HG03159 (cell line): ENCODE results near the gene PTGER2.

Source experiments
- ATAC-seq: cut with Tn5 transposase; IDR thresholded peaks from one replicate; pipeline ENCODE4 v1.9.1; 2021; ENCODE audit warnings: mild to moderate bottlenecking, moderate library complexity; ENCODE audit not compliant: unreplicated experiment

The PTGER2 gene, protein sequence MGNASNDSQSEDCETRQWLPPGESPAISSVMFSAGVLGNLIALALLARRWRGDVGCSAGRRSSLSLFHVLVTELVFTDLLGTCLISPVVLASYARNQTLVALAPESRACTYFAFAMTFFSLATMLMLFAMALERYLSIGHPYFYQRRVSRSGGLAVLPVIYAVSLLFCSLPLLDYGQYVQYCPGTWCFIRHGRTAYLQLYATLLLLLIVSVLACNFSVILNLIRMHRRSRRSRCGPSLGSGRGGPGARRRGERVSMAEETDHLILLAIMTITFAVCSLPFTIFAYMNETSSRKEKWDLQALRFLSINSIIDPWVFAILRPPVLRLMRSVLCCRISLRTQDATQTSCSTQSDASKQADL

GRCh38 chr14:52313903-52314594 is at the start of gene PTGER2:
Gene PTGER2 (plus strand): TSS chr14:52314312. CDS start chr14:52314549, 237 bp downstream.
- peak; percentile 42 for ATAC-seq

DNA sequence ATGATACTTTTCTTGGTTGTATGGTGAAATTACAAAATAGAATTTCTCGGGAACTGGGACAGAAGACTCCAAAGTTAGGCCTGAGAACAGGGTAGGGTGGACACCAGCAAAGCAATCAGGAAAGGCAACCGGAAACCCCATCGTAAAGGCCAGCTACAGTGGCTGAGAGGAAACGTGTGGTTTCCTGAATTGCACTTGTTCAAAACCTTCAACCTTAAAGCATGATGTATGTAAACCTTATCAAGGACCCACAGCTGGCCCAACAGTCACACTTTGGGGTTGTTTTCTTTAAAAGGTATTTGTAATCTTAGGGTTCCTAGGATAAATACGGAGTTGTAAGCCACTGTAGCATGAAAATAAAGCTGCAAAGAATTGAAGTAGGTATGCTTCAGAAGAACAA is 48.9 kb upstream of the PTGER2 start:
- ATAC-seq: no peak

GRCh38 chr14:52266179-52266578 is 47.9 kb upstream of the PTGER2 start:
- no peak for ATAC-seq

DNA sequence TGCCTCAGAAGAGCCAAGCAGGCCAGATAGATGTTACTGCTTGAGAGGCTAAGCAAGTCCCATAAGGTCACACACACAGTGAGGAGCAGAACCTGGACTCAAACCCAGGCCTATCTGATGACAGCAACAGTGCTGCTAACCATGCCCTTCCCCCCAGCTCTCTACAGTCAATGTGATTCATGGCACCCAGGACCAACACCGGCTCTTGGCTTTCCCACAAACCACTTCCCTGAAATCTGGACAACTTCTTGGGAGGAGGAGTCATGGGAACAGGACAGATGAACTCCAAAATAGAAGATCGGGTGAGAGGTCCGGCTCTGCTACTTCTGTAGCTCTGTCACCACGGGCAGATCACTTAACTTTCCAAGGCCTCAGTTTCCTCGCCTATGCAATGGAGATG is 47.3 kb upstream of the PTGER2 start:
- no peak for ATAC-seq

GRCh38 chr14:52267501-52268278 is 46.4 kb upstream of the PTGER2 start, which contains the start of gene PTGDR:
Gene PTGDR (plus strand): TSS chr14:52267698. CDS start chr14:52267815, 117 bp downstream.
- ATAC-seq: no peak

GRCh38 chr14:52268279-52269061 is 45.6 kb upstream of the PTGER2 start:
- no peak for ATAC-seq

DNA sequence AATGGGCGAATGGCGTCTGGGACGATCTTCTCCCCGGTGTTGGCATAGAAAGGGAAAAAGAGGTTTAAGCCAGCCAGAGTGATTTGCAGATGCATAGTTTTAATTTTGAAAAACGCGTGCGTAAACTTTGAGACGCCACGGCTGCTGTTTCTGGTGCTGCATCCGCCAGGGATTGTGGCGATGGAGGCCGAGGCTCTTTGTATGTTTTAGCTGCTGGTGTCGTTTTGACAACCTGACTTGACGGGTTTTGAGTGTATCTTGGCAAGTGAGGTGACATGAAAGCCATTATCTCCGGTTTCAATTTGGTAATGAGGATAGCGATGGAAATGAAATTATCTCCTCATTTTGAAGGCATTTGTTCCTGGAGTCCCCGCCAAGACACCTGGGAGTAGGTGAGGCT is 45.0 kb upstream of the PTGER2 start:
- no peak for ATAC-seq

- no peak for ATAC-seq
Measured at GRCh38 chr14:52269982-52270381, 44.1 kb upstream of the PTGER2 start.

- ATAC-seq: no peak
Measured at GRCh38 chr14:52271538-52271937, 42.6 kb upstream of the PTGER2 start.

DNA sequence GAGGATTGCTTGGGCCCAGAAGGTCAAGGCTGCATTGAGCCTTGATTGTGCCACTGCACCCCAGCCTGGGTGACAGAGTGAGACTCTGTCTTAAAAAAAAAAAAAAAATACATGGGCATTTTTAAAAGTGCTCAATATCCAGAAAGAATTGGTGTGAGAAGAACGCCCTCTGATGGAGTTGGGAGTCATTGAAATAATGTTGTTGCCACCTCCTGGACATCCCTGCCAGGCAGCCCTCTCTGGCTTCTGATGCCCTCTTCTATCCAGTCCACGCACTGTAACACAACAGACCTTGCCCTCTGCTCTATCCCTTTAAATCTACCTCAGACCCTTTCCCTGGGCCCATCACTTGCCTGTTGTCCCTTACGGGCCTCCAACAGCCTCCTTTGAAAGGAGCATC is 41.7 kb upstream of the PTGER2 start:
- ATAC-seq: no peak

DNA sequence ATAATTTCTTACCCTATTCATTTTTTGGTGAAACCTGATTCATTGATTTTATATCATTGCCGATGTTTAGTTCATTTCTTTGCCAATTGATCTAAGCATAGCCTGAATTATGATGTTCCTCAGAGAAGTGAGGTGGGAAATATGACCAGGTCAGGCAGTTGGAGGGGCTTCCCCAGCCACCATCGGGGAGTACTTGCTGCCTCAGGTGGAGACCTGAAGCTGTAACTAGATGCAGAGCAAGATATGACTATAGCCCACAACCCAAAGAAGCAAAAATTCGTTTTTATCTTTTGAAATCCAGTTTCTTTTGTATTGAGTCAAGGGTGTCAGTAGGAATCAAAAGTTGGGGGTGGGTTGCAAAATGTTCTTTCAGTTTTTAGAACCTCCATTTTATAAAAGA is 38.7 kb upstream of the PTGER2 start:
- ATAC-seq: no peak

GRCh38 chr14:52277552-52277951 is 36.6 kb upstream of the PTGER2 start:
- no peak for ATAC-seq

DNA sequence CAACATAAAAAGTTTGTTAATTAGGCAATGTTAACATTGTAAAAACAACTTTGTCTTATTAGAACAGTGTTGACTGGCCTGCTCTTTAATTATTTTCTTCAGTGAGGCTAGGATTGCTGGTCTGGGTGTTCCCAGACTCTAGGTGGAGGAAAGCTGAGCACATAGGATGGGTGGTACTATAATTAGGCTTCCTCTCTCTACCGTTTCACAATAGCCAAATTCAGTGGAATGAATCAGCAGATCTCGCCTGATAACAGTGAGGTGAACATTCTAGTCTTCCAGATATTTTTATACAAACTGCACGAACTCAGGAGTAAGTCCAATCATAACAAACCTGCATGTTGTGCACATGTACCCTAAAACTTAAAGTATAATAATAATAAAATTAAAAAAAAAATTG is 34.7 kb upstream of the PTGER2 start:
- ATAC-seq: no peak

GRCh38 chr14:52283099-52283498 is 31.0 kb upstream of the PTGER2 start:
- no peak for ATAC-seq

DNA sequence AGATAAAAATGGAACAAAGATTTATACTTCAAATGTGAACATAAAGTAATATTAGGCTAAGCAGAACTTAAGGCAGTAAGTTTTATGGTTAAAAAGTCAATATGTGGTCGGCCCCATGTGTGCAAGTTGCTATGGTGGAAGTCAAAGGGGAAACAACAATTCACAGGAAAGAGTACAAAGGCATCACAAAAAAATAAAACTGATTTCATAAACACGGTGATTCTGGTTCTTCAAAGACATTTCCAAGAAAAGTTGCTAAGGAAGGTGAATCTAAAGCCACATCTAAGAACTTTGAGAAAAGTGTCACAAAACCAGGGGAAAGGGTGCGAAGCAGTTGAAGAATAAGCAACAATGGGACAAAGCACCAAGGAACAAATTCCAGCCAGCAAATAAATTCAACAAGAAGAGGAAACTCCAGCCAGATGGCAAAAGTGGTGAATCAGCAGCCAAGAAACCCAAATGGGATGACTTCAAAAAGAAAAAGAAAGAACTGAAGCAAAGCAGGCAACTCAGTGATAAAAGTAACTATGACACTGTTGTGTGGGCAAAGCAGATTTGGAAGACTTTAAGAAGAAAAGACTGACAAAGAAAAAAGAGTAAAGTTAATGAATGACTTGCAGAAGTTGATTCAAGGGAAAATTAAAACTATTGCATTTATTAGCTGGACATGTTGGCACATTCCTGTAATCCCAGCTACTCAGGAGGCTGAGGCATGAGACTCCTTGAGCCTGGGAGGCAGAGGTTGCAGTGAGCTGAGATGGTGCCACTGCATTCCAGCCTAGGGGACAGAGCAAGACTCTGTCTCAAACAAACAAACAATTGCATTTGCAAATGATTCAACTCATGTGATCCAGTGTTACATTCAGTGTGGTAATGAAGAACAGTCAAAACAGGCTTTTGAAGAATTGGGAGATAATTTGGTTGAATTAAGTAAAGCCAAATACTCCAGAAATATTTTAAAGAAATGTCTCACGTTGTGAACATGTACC is 27.2 kb upstream of the PTGER2 start:
- ATAC-seq: no peak

DNA sequence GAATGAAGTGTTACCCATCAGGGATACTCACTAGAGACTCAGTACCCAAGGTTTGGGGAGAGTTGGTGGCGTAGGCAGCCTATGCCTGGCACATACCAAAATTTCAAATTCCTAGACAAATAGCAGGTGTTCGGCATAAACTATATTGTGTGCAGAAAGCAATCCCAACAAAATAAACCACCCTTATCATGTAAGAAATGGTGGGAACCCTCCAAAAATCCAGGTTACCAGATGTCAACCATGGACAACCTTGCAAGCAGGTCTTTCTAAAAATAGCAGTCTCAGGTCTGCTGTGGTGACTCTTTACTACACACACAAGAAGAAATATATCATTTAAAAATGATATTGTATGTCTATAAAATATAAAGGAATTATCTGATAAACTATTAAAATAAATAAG is 17.7 kb upstream of the PTGER2 start:
- ATAC-seq: no peak

GRCh38 chr14:52298795-52299194 is 15.3 kb upstream of the PTGER2 start:
- no peak for ATAC-seq

DNA sequence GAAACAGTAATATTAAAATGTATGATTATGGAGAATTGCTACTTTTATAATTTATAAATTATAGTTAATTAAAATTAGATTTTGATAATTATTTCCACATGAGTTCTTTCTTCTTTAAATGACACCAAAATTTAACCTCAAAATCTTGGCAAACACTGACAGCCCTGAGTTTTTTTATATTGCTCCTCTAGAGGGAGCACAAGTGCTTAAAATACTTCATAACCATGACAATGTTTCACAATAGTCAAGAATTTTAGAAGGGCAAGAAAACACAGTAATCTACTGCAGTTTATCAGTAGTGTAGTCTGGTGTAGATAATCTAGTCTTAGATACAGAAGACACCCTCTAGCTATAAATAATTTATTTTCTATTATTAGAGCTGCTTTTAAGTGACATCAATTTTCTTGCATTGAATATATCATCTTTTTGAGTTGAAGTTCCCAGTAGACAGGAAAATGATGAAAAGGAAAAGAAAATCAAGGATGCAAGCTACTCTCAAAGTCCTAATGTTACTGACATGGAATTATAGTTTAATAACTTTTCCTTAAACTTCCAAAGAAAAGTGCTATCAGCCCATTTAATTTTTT is 14.3 kb upstream of the PTGER2 start:
- ATAC-seq: no peak

DNA sequence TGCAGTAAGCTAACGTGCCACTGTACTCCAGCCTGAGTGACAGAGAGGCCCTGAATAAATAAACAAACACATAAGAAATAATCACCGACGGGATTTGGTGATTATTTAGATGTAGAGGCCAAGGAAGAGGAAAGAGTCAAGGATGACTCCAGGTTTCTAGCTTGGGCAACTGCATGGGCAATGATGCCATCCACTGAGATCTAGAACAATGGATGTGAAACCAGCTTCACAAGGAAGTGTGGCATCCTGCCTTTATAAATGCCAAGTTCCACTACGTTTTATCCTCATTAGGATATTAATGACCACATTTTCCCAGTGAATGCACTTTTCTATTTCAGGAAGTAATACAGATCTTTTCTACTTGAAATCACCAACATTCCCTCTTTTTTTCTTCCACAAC is 10.9 kb upstream of the PTGER2 start:
- no peak for ATAC-seq
